OCI-LY7 (cell line): ENCODE measurements around the gene GRID1. TPM values are rescaled to one million over a fixed set of nuclear protein-coding genes. Genes with fewer than 3 reads are reported as not detected.
"Not testable (repeated sequence)": the region's sequence is repeated elsewhere in the genome, so short reads cannot be mapped to it uniquely, and the experiment has no call there.

Source experiments
- BruUV-seq: library from RNA; stranded (reverse); fragments of 400-500 nt; replicated peaks from 2 replicates; lab custom pipeline; 2021; lab: Mats Ljungman, UMichigan
- CTCF ChIA-PET: fragments of 300-600 bp; sonication (Branson Sonifier 250); formaldehyde crosslinking; loops from one replicate; lab custom pipeline; 2022; ENCODE audit warnings: antibody characterized with exemption; ENCODE audit not compliant: unreplicated experiment; lab: Charles Lee
- POLR2A ChIA-PET: fragments of 300-600 bp; sonication (Branson Sonifier 250); formaldehyde crosslinking; loops from one replicate; lab custom pipeline; 2022; ENCODE audit warnings: antibody characterized with exemption; lab: Charles Lee
- DNase-seq: peaks from one replicate; pipeline ENCODE4 v3.0.0-alpha.2; 2015; ENCODE audit warnings: low spot score
- H2AFZ ChIP-seq: fragments of 200-600 bp; sonication (generic), shearing (Covaris generic); 2 replicates; pipeline ENCODE4 v1.6.1; 2014; ENCODE audit warnings: mild to moderate bottlenecking, antibody characterized with exemption, low read length, moderate library complexity
- H3K27ac ChIP-seq: fragments of 200-600 bp; sonication (generic); 2 replicates; pipeline ENCODE4 v1.5.1; 2014; ENCODE audit warnings: mixed run types, low read depth, mild to moderate bottlenecking, moderate library complexity, low read length, inconsistent platforms; ENCODE audit not compliant: poor library complexity, severe bottlenecking
- H3K36me3 ChIP-seq: fragments of 200-600 bp; sonication (generic); 2 replicates; pipeline ENCODE4 v1.6.1; 2014; ENCODE audit warnings: mild to moderate bottlenecking, antibody characterized with exemption, low read length, moderate library complexity, mixed read lengths; ENCODE audit not compliant: insufficient read depth
- H3K4me1 ChIP-seq: fragments of 200-600 bp; sonication (generic); 2 replicates; pipeline ENCODE4 v1.5.1; 2014; ENCODE audit warnings: mild to moderate bottlenecking, low read length; ENCODE audit not compliant: insufficient read depth, poor library complexity, severe bottlenecking
- H3K4me2 ChIP-seq: fragments of 200-600 bp; sonication (generic); 2 replicates; pipeline ENCODE4 v1.6.1; 2014; ENCODE audit warnings: mild to moderate bottlenecking, low read length
- H3K4me3 ChIP-seq: fragments of 200-600 bp; sonication (generic); 2 replicates; pipeline ENCODE4 v1.5.1; 2014; ENCODE audit warnings: mild to moderate bottlenecking, low read depth, low read length; ENCODE audit not compliant: poor library complexity, severe bottlenecking
- H3K79me2 ChIP-seq: fragments of 200-600 bp; sonication (generic); 2 replicates; pipeline ENCODE4 v1.6.1; 2016; ENCODE audit warnings: low read depth, mild to moderate bottlenecking, low read length, moderate library complexity, mixed read lengths; ENCODE audit not compliant: insufficient read depth
- H3K9me2 ChIP-seq: fragments of 200-600 bp; sonication (generic); 2 replicates; pipeline ENCODE4 v1.6.1; 2016; ENCODE audit warnings: mild to moderate bottlenecking, low read length, mixed read lengths; ENCODE audit not compliant: insufficient read depth
- H3K9me3 ChIP-seq: fragments of 200-600 bp; sonication (generic); 2 replicates; pipeline ENCODE4 v1.6.1; 2014; ENCODE audit warnings: mild to moderate bottlenecking, mixed run types, low read length, mixed read lengths
- H4K20me1 ChIP-seq: fragments of 200-600 bp; sonication (generic); 2 replicates; pipeline ENCODE4 v1.6.1; 2014; ENCODE audit warnings: mild to moderate bottlenecking, antibody characterized with exemption, low read length, moderate library complexity, mixed read lengths; ENCODE audit not compliant: insufficient read depth
- CTCF ChIP-seq: fragments of 200-600 bp; sonication (generic); conservative IDR thresholded peaks from 2 replicates; pipeline ENCODE4 v1.5.1; 2014; ENCODE audit warnings: mild to moderate bottlenecking, antibody characterized with exemption, low read length, moderate library complexity, mixed read lengths
- EZH2phosphoT487 ChIP-seq: fragments of 200-600 bp; sonication (generic); IDR thresholded peaks from 2 replicates; pipeline ENCODE4 v1.6.1; 2018; ENCODE audit warnings: low read depth, borderline replicate concordance, mild to moderate bottlenecking, mixed run types, antibody characterized with exemption, low read length, moderate library complexity, mixed read lengths
- intact Hi-C: fragments of 100-400 bp; cut with micrococcal nuclease; formaldehyde crosslinking; loops from one replicate; pipeline ENCODE4 v1.10.0; 2022; ENCODE audit not compliant: unreplicated experiment
- total RNA-seq, 2 experiments: library from RNA; depleted of rRNA in 1 of 2; stranded (reverse); fragments of >200 nt in 1 of 2; shearing (Covaris generic) in 1 of 2; gene quantifications; 2 replicates each; pipeline ENCODE4 v1.2.3, GENCODE V29; 2014 to 2022

The GRID1 gene
- total RNA-seq, 2 experiments from 2014 or later: 1.6 to 3.7 TPM

GRCh38 chr10:85946713-85947326, 419.8 kb downstream of the GRID1 start:
- Histone ChIP-seq H3K36me3 (no peaks in the 10 kb centered on the region), H3K79me2 (no peaks in the 10 kb centered on the region), H3K4me1 (peaks cover 25% of the 10 kb centered on the region), H4K20me1 (no peaks in the 10 kb centered on the region), H3K27ac (no peak overlapping the region), H3K9me3 (no peaks in the 10 kb centered on the region), H3K4me2 (peak overlapping the region; percentile 70), H3K9me2 (no peaks in the 10 kb centered on the region), H3K4me3 (peak overlapping the region; percentile 50), H2AFZ (peak overlapping the region; percentile 66)
- no TSS peak for BruUV-seq
- TF ChIP-seq EZH2phosphoT487: no peak
- no peak for TF ChIP-seq CTCF
- POLR2A ChIA-PET: interaction anchor here (0.6 kb wide), 2 partner anchors 8 to 21 kb away, joined by 3 read pairs; no protein-coding TSS in a partner anchor
- DNase-seq: peak; percentile 74
- intact Hi-C loops: no loop called here
- CTCF ChIA-PET: interaction anchor here (0.6 kb wide), 2 partner anchors 402 to 723 kb away, joined by 3 read pairs; no protein-coding TSS in a partner anchor

GRCh38 chr10:85936161-85936560, 430.4 kb downstream of the GRID1 start:
- Histone ChIP-seq H3K27ac (no peak overlapping the region), H3K4me1 (no peaks in the 10 kb centered on the region), H2AFZ (no peak overlapping the region), H3K4me3 (no peak overlapping the region), H3K79me2 (no peaks in the 10 kb centered on the region), H4K20me1 (no peaks in the 10 kb centered on the region), H3K9me3 (no peaks in the 10 kb centered on the region), H3K4me2 (no peak overlapping the region), H3K9me2 (no peaks in the 10 kb centered on the region), H3K36me3 (no peaks in the 10 kb centered on the region)
- TF ChIP-seq EZH2phosphoT487: no peak
- TF ChIP-seq CTCF: no peak
- ChIA-PET POLR2A (no interaction called here), CTCF (no interaction called here)
- intact Hi-C loops: no loop called here
- BruUV-seq: no TSS peak
- no peak for DNase-seq

- BruUV-seq: no TSS peak
- ChIA-PET POLR2A (interaction anchor here (1.6 kb wide), 1 partner anchor 22 kb away, joined by 3 read pairs; no protein-coding TSS in a partner anchor), CTCF (no interaction called here)
- DNase-seq: no peak
- Histone ChIP-seq H3K4me1 (no peaks in the 10 kb centered on the region), H3K36me3 (no peaks in the 10 kb centered on the region), H2AFZ (no peak overlapping the region), H4K20me1 (no peaks in the 10 kb centered on the region), H3K79me2 (no peaks in the 10 kb centered on the region), H3K4me3 (no peak overlapping the region), H3K9me2 (no peaks in the 10 kb centered on the region), H3K4me2 (no peak overlapping the region), H3K27ac (no peak overlapping the region), H3K9me3 (no peaks in the 10 kb centered on the region)
- intact Hi-C loops: no loop called here
- TF ChIP-seq CTCF: no peak
- TF ChIP-seq EZH2phosphoT487: no peak
Measured at GRCh38 chr10:85934586-85934985, 432.0 kb downstream of the GRID1 start.

- POLR2A ChIA-PET: interaction anchor here (1.0 to 1.3 kb wide), 2 partner anchors 8 to 13 kb away, joined by 3 to 5 read pairs; no protein-coding TSS in a partner anchor
- H3K4me2 ChIP-seq, BruUV-seq, H3K36me3 ChIP-seq, H3K79me2 ChIP-seq, CTCF ChIA-PET, H3K9me3 ChIP-seq, H3K4me1 ChIP-seq, H3K27ac ChIP-seq, H4K20me1 ChIP-seq, DNase-seq, H3K9me2 ChIP-seq, H2AFZ ChIP-seq, intact Hi-C loops, H3K4me3 ChIP-seq: not testable (repeated sequence)
Measured at GRCh38 chr10:85929993-85930392, 436.6 kb downstream of the GRID1 start.
